SU-DHL-6 (cell line): ENCODE measurements around the gene PCDHB1.

Source experiments
- H2AFZ ChIP-seq: fragments of 200-600 bp; sonication (generic); 2 replicates; pipeline ENCODE4 v1.6.1; 2014; ENCODE audit warnings: low read depth, mild to moderate bottlenecking, moderate library complexity, mixed read lengths, antibody characterized with exemption, low read length; ENCODE audit not compliant: severe bottlenecking
- H3F3A ChIP-seq: fragments of 200-600 bp; shearing (Covaris generic); 2 replicates; pipeline ENCODE4 v1.6.0; 2016; ENCODE audit warnings: antibody characterized with exemption, mild to moderate bottlenecking; ENCODE audit not compliant: insufficient read depth
- H3K27ac ChIP-seq: fragments of 200-600 bp; sonication (generic); 2 replicates; pipeline ENCODE4 v1.5.1; 2016; ENCODE audit warnings: low read depth, mild to moderate bottlenecking, low read length, moderate library complexity, mixed read lengths
- H3K27me3 ChIP-seq: fragments of 200-600 bp; sonication (generic), shearing (Covaris generic); 2 replicates; pipeline ENCODE4 v1.6.0; 2014; ENCODE audit warnings: mild to moderate bottlenecking, low read length
- H3K36me3 ChIP-seq: fragments of 200-600 bp; sonication (generic); 2 replicates; pipeline ENCODE4 v1.6.1; 2014; ENCODE audit warnings: mild to moderate bottlenecking, low read length, mixed read lengths
- H3K4me2 ChIP-seq: fragments of 300-600, 200-600 bp; shearing (Covaris generic), sonication (generic); 2 replicates; pipeline ENCODE4 v1.6.0; 2014; ENCODE audit warnings: low read length, low read depth, mild to moderate bottlenecking; ENCODE audit not compliant: poor library complexity, severe bottlenecking
- H3K4me3 ChIP-seq: fragments of 200-600 bp; sonication (generic); 2 replicates; pipeline ENCODE4 v1.5.1; 2014; ENCODE audit warnings: antibody characterized with exemption, low read length, mild to moderate bottlenecking, mixed read lengths; ENCODE audit not compliant: insufficient read depth, poor library complexity, severe bottlenecking
- H3K79me2 ChIP-seq: fragments of 200-600 bp; sonication (generic); 2 replicates; pipeline ENCODE4 v1.6.1; 2014; ENCODE audit warnings: mild to moderate bottlenecking, low read length, moderate library complexity; ENCODE audit not compliant: insufficient read depth
- H3K9ac ChIP-seq: fragments of 200-600 bp; sonication (generic); 2 replicates; pipeline ENCODE4 v1.7.0; 2014; ENCODE audit warnings: mild to moderate bottlenecking, low read length
- H3K9me2 ChIP-seq: fragments of 200-600 bp; sonication (generic); replicated peaks from 2 replicates; pipeline ENCODE4 v1.6.1; 2014; ENCODE audit warnings: low read length; ENCODE audit not compliant: insufficient read depth
- H3K9me3 ChIP-seq: fragments of 200-600 bp; sonication (generic); 2 replicates; pipeline ENCODE4 v1.6.1; 2014; ENCODE audit warnings: low read length, mixed read lengths; ENCODE audit not compliant: insufficient read depth
- H4K20me1 ChIP-seq: fragments of 200-600 bp; sonication (generic); 2 replicates; pipeline ENCODE4 v1.6.1; 2014; ENCODE audit warnings: low read depth, mild to moderate bottlenecking, antibody characterized with exemption, low read length, moderate library complexity, mixed read lengths
- CTCF ChIP-seq: fragments of 200-600 bp; sonication (generic); IDR thresholded peaks from one replicate; pipeline ENCODE4 v1.5.1; 2017; ENCODE audit warnings: antibody characterized with exemption, mild to moderate bottlenecking, low read length, moderate library complexity; ENCODE audit not compliant: insufficient read depth, poor library complexity, severe bottlenecking
- EZH2phosphoT487 ChIP-seq: fragments of 200-600 bp; sonication (generic), shearing (Covaris generic); conservative IDR thresholded peaks from 2 replicates; pipeline ENCODE4 v1.6.1; 2018; ENCODE audit warnings: mild to moderate bottlenecking, antibody characterized with exemption, low read length, moderate library complexity, mixed read lengths

The PCDHB1 gene

GRCh38 chr5:141002605-141002965 is 48.6 kb upstream of the PCDHB1 start:
- Histone ChIP-seq H3K4me2 (no peak overlapping the region), H4K20me1 (no peaks in the 10 kb centered on the region), H3F3A (no peaks in the 10 kb centered on the region), H2AFZ (no peak overlapping the region), H3K79me2 (no peaks in the 10 kb centered on the region), H3K9ac (no peak overlapping the region), H3K9me2 (no peaks in the 10 kb centered on the region), H3K27ac (no peak overlapping the region), H3K4me3 (no peak overlapping the region), H3K36me3 (no peaks in the 10 kb centered on the region), H3K27me3 (no peaks in the 10 kb centered on the region), H3K9me3 (no peaks in the 10 kb centered on the region)
- TF ChIP-seq CTCF (no peak), EZH2phosphoT487 (no peak)

- Histone ChIP-seq H3K27ac (no peak overlapping the region), H3K79me2 (no peaks in the 10 kb centered on the region), H3K27me3 (no peaks in the 10 kb centered on the region), H3K9ac (no peak overlapping the region), H3K4me2 (no peak overlapping the region), H3F3A (no peaks in the 10 kb centered on the region), H2AFZ (no peak overlapping the region), H3K9me3 (no peaks in the 10 kb centered on the region), H3K4me3 (no peak overlapping the region), H4K20me1 (no peaks in the 10 kb centered on the region), H3K9me2 (no peaks in the 10 kb centered on the region), H3K36me3 (no peaks in the 10 kb centered on the region)
- TF ChIP-seq EZH2phosphoT487, result no peak
- no peak for TF ChIP-seq CTCF
Measured at GRCh38 chr5:141003031-141003430, 48.1 kb upstream of the PCDHB1 start.

DNA sequence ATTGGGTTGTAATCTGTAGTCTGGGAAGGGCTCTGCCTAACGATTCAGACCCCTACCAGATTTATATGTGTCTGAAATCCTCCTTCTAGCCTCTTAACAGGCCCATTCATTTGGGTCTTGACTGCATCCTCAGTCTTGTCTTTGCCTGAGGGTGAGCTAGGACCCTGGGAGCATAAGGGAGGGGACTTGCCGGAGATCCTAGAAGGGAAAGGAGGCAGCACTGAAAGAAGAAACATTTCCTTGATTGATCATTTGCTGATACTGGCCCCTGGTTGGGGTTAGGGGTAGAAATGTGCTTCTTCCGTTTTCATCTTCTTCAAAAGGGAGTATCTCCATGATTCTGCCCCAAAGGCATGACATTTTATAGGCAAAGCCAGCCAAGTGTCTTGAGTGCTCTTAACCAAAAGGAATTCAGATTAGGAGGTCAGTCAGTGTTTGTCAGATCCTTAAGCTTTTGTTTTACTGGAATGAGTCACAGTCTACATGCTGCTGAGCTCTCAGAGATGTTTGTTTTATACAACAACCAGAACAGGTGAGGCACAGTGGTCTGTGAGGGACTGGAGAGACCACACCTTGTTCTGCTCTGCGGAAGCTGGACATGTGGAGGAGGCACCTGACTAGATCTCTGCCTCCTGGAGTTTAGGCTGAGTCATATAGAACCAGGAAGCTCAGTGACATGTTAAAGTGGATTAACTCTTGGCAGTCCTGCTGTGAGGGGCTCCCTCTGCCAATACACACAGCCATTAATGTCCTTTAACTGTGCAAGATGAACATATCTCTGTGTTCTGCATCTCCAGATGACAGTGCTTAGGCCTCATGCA is 47.2 kb upstream of the PCDHB1 start:
- no peak overlapping the region for H3K4me3 ChIP-seq
- no peaks in the 10 kb centered on the region for H3K27me3 ChIP-seq
- no peak overlapping the region for H3K27ac ChIP-seq
- H4K20me1 ChIP-seq, result no peaks in the 10 kb centered on the region
- no peaks in the 10 kb centered on the region for H3K9me3 ChIP-seq
- no peaks in the 10 kb centered on the region for H3K9me2 ChIP-seq
- no peak overlapping the region for H3K9ac ChIP-seq
- no peak overlapping the region for H2AFZ ChIP-seq
- no peaks in the 10 kb centered on the region for H3K36me3 ChIP-seq
- TF ChIP-seq CTCF, result no peak
- no peak for TF ChIP-seq EZH2phosphoT487
- H3F3A ChIP-seq, result no peaks in the 10 kb centered on the region
- no peaks in the 10 kb centered on the region for H3K79me2 ChIP-seq
- no peak overlapping the region for H3K4me2 ChIP-seq
